ENCODE data around the gene WSCD2. TPM values are rescaled to one million over a fixed set of nuclear protein-coding genes. Genes with fewer than 3 reads are reported as not detected.

The WSCD2 gene
- total RNA-seq, 1 donor from 2014 or later, result not detected

DNA sequence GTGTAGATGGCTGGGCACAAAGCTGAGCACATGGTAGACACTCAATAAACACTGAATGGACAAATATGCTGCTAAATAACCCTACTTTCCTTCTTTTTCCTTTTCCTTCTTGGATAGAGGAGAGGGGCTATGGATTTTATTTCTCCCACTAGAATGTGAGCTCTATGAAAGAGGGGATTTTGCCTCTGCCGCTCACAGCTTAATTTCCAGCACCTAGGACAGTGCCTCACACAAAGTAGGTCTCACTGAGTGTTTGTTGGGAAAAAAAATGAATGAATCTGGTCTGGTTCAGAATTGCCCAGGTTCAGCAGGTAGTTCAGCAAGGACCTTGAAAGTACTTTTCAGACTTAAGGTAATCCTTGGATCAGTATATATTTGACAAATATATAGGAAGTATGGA, 65.5 kb downstream of the WSCD2 start:
- H3K27me3 Mint-ChIP-seq, result peaks cover 29% of the 10 kb centered on the region
- DNase-seq (ENCODE audit: low spot score, unreplicated experiment), result no peak
- H3K9me3 Mint-ChIP-seq (ENCODE audit: low read depth), result no peaks in the 10 kb centered on the region
- no peak overlapping the region for H3K27ac Mint-ChIP-seq
- no peak overlapping the region for H3K4me3 Mint-ChIP-seq (ENCODE audit: low read depth)
- no peaks in the 10 kb centered on the region for H3K36me3 Mint-ChIP-seq (ENCODE audit: insufficient read depth)
- peaks cover 9% of the 10 kb centered on the region for H3K4me1 Mint-ChIP-seq (ENCODE audit: low read depth)
- TF ChIP-seq, protein P1, sequence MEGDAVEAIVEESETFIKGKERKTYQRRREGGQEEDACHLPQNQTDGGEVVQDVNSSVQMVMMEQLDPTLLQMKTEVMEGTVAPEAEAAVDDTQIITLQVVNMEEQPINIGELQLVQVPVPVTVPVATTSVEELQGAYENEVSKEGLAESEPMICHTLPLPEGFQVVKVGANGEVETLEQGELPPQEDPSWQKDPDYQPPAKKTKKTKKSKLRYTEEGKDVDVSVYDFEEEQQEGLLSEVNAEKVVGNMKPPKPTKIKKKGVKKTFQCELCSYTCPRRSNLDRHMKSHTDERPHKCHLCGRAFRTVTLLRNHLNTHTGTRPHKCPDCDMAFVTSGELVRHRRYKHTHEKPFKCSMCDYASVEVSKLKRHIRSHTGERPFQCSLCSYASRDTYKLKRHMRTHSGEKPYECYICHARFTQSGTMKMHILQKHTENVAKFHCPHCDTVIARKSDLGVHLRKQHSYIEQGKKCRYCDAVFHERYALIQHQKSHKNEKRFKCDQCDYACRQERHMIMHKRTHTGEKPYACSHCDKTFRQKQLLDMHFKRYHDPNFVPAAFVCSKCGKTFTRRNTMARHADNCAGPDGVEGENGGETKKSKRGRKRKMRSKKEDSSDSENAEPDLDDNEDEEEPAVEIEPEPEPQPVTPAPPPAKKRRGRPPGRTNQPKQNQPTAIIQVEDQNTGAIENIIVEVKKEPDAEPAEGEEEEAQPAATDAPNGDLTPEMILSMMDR (IDR thresholded peaks at IDR 0.05; ENCODE audit: unreplicated experiment), result no peak

DNA sequence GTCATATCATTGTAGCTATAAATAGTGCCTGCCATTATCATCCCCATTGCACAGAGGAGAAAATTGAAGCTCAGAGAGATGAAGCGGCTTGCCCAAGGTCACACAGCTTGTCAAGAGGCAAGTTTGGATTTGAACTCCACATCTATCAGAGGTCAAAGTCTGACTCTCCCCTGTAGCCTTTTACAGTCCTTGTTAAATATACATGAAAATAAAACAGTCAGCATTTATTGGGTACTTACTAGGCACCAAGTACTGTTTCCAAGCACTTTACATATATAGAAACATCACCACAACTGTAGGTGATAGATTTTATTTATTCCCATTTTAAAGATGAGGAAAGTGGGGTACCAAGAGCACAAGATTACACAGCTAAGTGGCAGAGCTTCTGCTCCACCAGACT, 67.2 kb downstream of the WSCD2 start:
- Mint-ChIP-seq H3K27ac (no peak overlapping the region), H3K27me3 (peaks cover 28% of the 10 kb centered on the region), H3K9me3 (ENCODE audit: low read depth) (no peaks in the 10 kb centered on the region), H3K4me3 (ENCODE audit: low read depth) (no peak overlapping the region), H3K4me1 (ENCODE audit: low read depth) (peaks cover 9% of the 10 kb centered on the region), H3K36me3 (ENCODE audit: insufficient read depth) (no peaks in the 10 kb centered on the region)
- TF ChIP-seq, protein P1 (IDR thresholded peaks at IDR 0.05; ENCODE audit: unreplicated experiment), result no peak
- DNase-seq (ENCODE audit: low spot score, unreplicated experiment), result no peak

DNA sequence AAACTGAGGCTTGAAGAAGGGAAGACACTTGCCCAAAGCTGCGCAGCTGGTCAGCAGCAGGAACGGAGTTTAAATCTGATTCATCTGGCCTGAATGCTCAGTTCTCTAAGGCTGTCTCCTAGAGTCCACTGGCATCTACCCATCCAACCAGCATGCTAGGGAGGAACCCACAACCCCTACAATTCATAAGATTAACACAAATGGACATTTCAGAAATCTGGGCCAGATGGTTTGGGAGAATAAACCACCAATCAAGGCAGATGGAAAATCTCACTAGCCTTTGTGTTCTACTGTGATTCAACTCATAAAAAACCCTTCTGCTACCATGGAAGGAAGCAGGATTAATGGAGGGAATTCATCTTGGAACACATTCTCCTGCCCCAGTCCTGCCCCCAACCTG, 67.8 kb downstream of the WSCD2 start:
- TF ChIP-seq, protein P1 (IDR thresholded peaks at IDR 0.05; ENCODE audit: unreplicated experiment), result no peak
- H3K27me3 Mint-ChIP-seq, result peaks cover 29% of the 10 kb centered on the region
- peaks cover 9% of the 10 kb centered on the region for H3K4me1 Mint-ChIP-seq (ENCODE audit: low read depth)
- H3K9me3 Mint-ChIP-seq (ENCODE audit: low read depth), result no peaks in the 10 kb centered on the region
- DNase-seq (ENCODE audit: low spot score, unreplicated experiment), result no peak
- no peak overlapping the region for H3K4me3 Mint-ChIP-seq (ENCODE audit: low read depth)
- H3K27ac Mint-ChIP-seq, result no peak overlapping the region
- H3K36me3 Mint-ChIP-seq (ENCODE audit: insufficient read depth), result no peaks in the 10 kb centered on the region

DNA sequence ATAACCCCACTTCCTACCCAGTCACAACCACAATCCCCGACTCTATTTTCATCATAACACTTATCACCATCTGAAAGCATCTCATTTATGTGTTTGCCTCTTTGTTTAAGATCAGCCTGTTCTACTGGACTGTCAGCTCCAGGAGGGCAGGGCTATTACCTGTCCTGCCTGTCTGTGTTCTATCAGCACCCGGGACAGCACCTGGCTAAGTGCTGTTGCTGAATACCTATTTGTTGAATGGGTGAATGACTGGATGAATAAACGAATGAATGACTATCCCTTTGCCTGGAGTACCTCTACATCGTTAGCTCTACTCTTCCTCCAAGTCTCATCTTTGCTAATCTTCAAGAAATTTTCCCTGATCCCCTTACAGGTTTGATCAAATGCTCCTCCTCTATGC, 69.0 kb downstream of the WSCD2 start:
- Mint-ChIP-seq H3K4me3 (ENCODE audit: low read depth) (no peak overlapping the region), H3K36me3 (ENCODE audit: insufficient read depth) (no peaks in the 10 kb centered on the region), H3K4me1 (ENCODE audit: low read depth) (peaks cover 8% of the 10 kb centered on the region), H3K27me3 (peaks cover 31% of the 10 kb centered on the region), H3K9me3 (ENCODE audit: low read depth) (no peaks in the 10 kb centered on the region), H3K27ac (no peak overlapping the region)
- TF ChIP-seq, protein P1 (IDR thresholded peaks at IDR 0.05; ENCODE audit: unreplicated experiment), result no peak
- no peak for DNase-seq (ENCODE audit: low spot score, unreplicated experiment)

DNA sequence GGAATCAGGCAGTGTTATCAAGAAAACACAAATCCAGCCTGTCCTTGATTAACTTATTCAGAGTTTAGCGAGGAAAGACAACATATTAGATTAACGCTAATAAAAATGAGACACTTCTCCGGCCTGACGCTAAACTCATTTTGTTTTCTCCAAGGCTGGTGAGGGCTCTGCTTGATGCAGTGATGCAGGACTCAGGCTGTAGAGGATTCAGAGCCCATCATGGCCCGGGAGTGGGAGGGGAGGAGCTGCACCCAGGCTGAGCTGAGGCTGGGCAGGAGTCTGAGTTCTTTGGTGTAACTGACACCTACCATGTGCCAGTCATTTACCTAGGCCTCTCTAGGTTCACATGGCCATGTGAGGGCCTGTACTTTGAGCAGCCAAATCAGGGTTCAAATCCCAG, 70.0 kb downstream of the WSCD2 start:
- H3K27me3 Mint-ChIP-seq, result peaks cover 37% of the 10 kb centered on the region
- H3K27ac Mint-ChIP-seq, result no peak overlapping the region
- H3K36me3 Mint-ChIP-seq (ENCODE audit: insufficient read depth), result no peaks in the 10 kb centered on the region
- H3K4me1 Mint-ChIP-seq (ENCODE audit: low read depth), result no peaks in the 10 kb centered on the region
- no peaks in the 10 kb centered on the region for H3K9me3 Mint-ChIP-seq (ENCODE audit: low read depth)
- TF ChIP-seq, protein P1 (IDR thresholded peaks at IDR 0.05; ENCODE audit: unreplicated experiment), result no peak
- DNase-seq (ENCODE audit: low spot score, unreplicated experiment), result no peak
- H3K4me3 Mint-ChIP-seq (ENCODE audit: low read depth), result no peak overlapping the region
